ENCODE results near the gene GPRASP3. TPM values are rescaled to one million over a fixed set of nuclear protein-coding genes. Genes with fewer than 3 reads are reported as not detected.

Gene GPRASP3
- total RNA-seq, 1 experiment from 2014 or later: 4.9 TPM

DNA sequence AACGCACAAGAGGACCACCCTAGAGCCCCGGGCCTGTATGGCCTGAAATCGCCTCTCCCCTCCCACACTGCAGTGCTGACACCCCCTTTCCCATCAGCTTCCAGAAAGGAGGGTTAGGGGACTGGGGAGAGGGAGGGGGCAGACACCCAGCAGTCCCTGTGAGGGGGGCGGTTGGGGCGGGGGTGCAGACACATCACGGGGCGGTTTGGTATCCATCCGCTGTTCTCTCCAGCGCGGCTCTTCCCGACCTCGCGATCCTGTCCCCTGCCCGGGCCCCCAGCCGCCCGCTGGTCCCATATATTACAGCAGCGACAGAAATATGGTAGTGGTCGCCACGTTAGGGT, 8.7 kb upstream of the GPRASP3 start:
- no peak for DNase-seq
- peaks cover 2% of the 10 kb centered on the region for H3K9me3 Mint-ChIP-seq (ENCODE audit: low read depth, unreplicated experiment)
- H3K4me1 Mint-ChIP-seq (ENCODE audit: low read depth, unreplicated experiment): no peaks in the 10 kb centered on the region
- H3K27me3 Mint-ChIP-seq (ENCODE audit: unreplicated experiment): no peaks in the 10 kb centered on the region
- peaks cover 21% of the 10 kb centered on the region for H3K36me3 Mint-ChIP-seq (ENCODE audit: insufficient read depth, unreplicated experiment)
- peak overlapping the region; percentile 83 for H3K4me3 Mint-ChIP-seq (ENCODE audit: low read depth, unreplicated experiment)
- CTCF ChIA-PET: no interaction called here
- BruUV-seq (replicated peaks): no TSS peak
- peak overlapping the region; percentile 76 for H3K27ac Mint-ChIP-seq (ENCODE audit: unreplicated experiment)
- TF ChIP-seq, protein P1, sequence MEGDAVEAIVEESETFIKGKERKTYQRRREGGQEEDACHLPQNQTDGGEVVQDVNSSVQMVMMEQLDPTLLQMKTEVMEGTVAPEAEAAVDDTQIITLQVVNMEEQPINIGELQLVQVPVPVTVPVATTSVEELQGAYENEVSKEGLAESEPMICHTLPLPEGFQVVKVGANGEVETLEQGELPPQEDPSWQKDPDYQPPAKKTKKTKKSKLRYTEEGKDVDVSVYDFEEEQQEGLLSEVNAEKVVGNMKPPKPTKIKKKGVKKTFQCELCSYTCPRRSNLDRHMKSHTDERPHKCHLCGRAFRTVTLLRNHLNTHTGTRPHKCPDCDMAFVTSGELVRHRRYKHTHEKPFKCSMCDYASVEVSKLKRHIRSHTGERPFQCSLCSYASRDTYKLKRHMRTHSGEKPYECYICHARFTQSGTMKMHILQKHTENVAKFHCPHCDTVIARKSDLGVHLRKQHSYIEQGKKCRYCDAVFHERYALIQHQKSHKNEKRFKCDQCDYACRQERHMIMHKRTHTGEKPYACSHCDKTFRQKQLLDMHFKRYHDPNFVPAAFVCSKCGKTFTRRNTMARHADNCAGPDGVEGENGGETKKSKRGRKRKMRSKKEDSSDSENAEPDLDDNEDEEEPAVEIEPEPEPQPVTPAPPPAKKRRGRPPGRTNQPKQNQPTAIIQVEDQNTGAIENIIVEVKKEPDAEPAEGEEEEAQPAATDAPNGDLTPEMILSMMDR (IDR thresholded peaks at IDR 0.05; ENCODE audit: unreplicated experiment): no peak
- intact Hi-C loops (cut with micrococcal nuclease; ENCODE audit: unreplicated experiment): no loop called here

DNA sequence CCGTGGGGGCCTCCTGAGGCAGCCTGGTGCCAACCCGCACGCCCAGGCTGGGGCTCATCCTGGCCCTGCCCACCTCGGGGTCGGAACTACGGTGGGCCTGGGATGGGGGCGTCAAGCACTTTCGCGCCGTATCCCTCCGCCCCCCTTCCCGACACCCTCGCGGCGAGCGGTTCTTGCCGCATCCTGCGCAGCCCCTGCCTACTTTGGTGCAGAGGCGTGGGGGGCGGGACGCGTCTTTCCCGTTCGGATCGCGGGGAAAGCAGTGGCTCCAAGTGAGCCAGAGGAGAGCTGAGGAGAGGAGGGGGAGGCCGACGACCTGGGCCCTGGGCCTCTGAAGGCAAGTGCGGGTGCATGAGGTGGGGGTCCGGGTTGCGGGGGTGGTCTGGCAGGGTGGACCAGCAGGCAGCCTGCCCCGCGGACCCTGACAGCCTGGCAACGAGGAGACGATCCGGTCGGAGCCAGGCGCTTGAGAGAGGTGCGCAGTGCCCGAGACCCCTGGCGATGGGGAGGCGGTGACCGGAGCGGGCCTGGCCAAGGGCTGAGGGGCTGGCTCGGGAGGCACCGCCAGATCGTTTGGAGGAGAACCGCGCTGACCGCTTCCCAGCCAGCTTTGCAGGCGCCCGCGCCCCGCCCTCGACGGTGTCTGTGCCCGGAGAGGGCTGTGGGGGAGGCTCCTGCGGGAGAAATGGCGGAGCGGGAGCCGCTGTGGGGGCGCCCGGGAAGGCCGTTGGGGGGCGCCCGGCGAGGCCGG, 8.2 kb upstream of the GPRASP3 start, which contains the start of gene GPRASP2:
Gene GPRASP2 (plus strand): TSS at position 233 of the 751 bp plus-strand sequence. CDS start 2,422 bp downstream, outside the sequence.
- intact Hi-C loops (cut with micrococcal nuclease; ENCODE audit: unreplicated experiment): no loop called here
- Mint-ChIP-seq H3K4me3 (ENCODE audit: low read depth, unreplicated experiment) (peak within 1 kb of the TSS; percentile 83), H3K4me1 (ENCODE audit: low read depth, unreplicated experiment) (no peaks in the 10 kb centered on the region), H3K36me3 (ENCODE audit: insufficient read depth, unreplicated experiment) (peaks cover 21% of the 10 kb centered on the region), H3K27ac (ENCODE audit: unreplicated experiment) (peak within 1 kb of the TSS; percentile 76), H3K9me3 (ENCODE audit: low read depth, unreplicated experiment) (peaks cover 2% of the 10 kb centered on the region), H3K27me3 (ENCODE audit: unreplicated experiment) (no peaks in the 10 kb centered on the region)
- BruUV-seq (replicated peaks): no TSS peak
- TF ChIP-seq, protein P1 (IDR thresholded peaks at IDR 0.05; ENCODE audit: unreplicated experiment): no peak
- DNase-seq: peak; percentile 49
- CTCF ChIA-PET: no interaction called here

DNA sequence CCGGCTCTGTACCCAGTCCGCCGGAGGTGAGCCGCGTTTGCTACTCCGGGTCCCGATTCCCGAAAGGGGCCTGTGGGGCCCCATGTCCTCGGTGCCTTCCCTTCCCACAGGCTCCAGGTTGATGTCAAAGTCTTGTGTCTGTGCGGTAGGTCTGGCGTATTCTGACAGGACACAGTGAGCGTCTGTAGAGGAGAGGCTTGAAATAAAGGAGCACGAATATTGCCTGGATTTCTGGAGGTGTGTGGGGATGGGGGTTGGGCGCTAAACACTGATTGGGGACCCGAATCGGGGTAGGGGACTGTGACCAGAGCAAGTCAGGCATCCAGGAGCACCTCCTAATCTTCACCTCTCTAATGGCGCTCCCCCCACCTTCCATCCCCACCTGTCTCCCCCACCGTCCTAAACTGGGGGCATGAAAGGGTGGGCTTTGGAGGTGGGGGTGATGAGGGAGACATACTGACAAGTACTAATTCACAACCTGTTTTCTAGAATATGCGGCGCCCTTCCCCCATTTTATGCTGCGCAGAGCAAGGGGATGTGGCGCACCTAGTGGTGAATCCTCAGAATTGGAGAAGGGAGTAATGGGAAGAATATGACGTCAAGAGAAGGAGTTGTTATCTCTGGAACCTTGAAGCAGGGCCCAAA, 7.4 kb upstream of the GPRASP3 start:
- intact Hi-C loops (cut with micrococcal nuclease; ENCODE audit: unreplicated experiment): no loop called here
- no peaks in the 10 kb centered on the region for H3K27me3 Mint-ChIP-seq (ENCODE audit: unreplicated experiment)
- H3K4me1 Mint-ChIP-seq (ENCODE audit: low read depth, unreplicated experiment): no peaks in the 10 kb centered on the region
- CTCF ChIA-PET: no interaction called here
- peak; percentile 52 for DNase-seq
- TF ChIP-seq, protein P1 (IDR thresholded peaks at IDR 0.05; ENCODE audit: unreplicated experiment): peak; percentile 41
- BruUV-seq (replicated peaks): no TSS peak
- peak overlapping the region; percentile 23 for H3K27ac Mint-ChIP-seq (ENCODE audit: unreplicated experiment)
- H3K36me3 Mint-ChIP-seq (ENCODE audit: insufficient read depth, unreplicated experiment): peaks cover 21% of the 10 kb centered on the region
- H3K9me3 Mint-ChIP-seq (ENCODE audit: low read depth, unreplicated experiment): peaks cover 2% of the 10 kb centered on the region
- H3K4me3 Mint-ChIP-seq (ENCODE audit: low read depth, unreplicated experiment): peak overlapping the region; percentile 83

DNA sequence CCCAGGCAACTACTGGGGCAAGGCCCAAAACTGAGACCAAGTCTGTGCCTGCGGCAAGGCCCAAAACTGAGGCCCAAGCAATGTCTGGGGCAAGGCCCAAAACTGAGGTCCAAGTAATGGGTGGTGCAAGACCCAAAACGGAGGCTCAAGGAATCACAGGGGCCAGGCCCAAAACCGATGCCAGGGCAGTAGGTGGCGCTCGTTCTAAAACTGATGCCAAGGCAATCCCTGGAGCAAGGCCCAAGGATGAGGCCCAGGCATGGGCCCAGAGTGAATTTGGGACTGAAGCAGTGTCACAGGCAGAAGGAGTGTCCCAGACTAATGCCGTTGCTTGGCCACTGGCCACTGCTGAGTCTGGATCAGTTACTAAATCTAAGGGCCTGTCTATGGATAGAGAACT, 5.5 kb upstream of the GPRASP3 start:
- intact Hi-C loops (cut with micrococcal nuclease; ENCODE audit: unreplicated experiment): no loop called here
- TF ChIP-seq, protein P1 (IDR thresholded peaks at IDR 0.05; ENCODE audit: unreplicated experiment): no peak
- H3K4me1 Mint-ChIP-seq (ENCODE audit: low read depth, unreplicated experiment): no peaks in the 10 kb centered on the region
- CTCF ChIA-PET: no interaction called here
- no peak overlapping the region for H3K4me3 Mint-ChIP-seq (ENCODE audit: low read depth, unreplicated experiment)
- H3K9me3 Mint-ChIP-seq (ENCODE audit: low read depth, unreplicated experiment): peaks cover 2% of the 10 kb centered on the region
- TSS peak; percentile 26 for BruUV-seq (replicated peaks)
- H3K27ac Mint-ChIP-seq (ENCODE audit: unreplicated experiment): no peak overlapping the region
- H3K36me3 Mint-ChIP-seq (ENCODE audit: insufficient read depth, unreplicated experiment): peaks cover 21% of the 10 kb centered on the region
- no peak for DNase-seq
- no peaks in the 10 kb centered on the region for H3K27me3 Mint-ChIP-seq (ENCODE audit: unreplicated experiment)
